ENCODE results near the gene ZNF565.

GRCh38 chr19:36169084-36169760 is 45.2 kb downstream of the ZNF565 start:
- TF ChIP-seq BHLHE40 (IDR thresholded peaks at IDR 0.05; ENCODE audit: low read depth, low read length) (no peak), RAD21 (conservative IDR thresholded peaks at IDR 0.05 in 1 of 2, IDR thresholded peaks at IDR 0.05 in 1 of 2) (no peak), POLR2A (IDR thresholded peaks at IDR 0.05; ENCODE audit: low read length) (no peak), CTCF (IDR thresholded peaks at IDR 0.05) (no peak)

Measured in A549 (cell line).